HG02943 (cell line): Measurements from ENCODE around the gene MRAP2.
"Not testable (repeated sequence)": the region's sequence is repeated elsewhere in the genome, so short reads cannot be mapped to it uniquely, and the experiment has no call there.

ENCODE experiments used
- ATAC-seq: cut with Tn5 transposase; IDR thresholded peaks from one replicate; pipeline ENCODE4 v1.9.1; 2021; ENCODE audit warnings: mild to moderate bottlenecking, low read depth, moderate library complexity; ENCODE audit not compliant: unreplicated experiment

The MRAP2 gene

DNA sequence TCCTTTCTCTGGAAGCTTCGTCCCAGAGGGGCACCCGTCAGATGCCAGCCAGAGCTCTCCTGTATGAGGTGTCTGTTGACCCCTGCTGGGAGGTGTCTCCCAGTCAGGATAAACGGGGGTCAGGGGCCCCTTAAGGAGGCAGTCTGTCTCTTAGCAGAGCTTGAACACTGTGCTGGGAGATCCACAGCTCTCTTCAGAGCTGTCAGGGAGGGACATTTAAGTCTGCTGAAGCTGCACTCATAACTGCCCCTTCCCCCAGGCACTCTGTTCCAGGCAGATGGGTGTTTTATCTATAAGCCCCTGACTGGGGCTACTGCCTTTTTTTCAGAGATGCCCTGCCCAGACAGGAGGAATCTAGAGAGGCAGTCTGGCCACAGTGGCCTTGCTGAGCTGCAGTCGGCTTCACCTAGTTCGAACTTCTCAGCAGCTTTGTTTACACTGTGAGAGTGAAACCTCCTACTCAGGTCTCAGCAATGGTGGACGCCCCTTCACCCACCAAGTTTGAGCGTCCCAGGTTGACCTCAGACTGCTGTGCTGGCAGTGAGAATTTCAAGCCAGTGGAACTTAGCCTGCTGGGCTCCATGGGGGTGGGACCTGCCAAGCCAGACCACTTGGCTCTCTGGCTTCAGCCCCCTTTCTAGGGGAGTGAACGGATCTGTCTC, 81.5 kb downstream of the MRAP2 start:
- not testable (repeated sequence) for ATAC-seq

DNA sequence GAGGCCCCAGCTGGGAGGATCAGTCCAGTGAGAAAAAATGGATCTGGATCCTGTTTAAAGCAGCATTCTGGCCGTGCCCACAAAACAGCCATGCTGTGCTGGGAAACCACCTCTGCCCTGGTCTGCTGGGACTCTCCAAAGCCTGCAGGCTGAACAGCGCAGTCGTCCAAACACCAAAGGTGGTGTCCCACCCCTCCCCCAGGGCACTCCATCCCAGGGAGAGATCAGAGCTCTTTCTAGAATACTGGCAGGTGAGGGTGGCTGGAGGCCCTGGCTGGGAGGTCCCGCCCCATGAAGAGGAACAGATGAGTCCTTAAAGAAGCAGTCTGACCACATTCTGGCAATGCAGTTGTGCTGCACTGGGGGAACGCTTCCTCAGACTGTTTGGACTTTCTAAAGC, 84.6 kb downstream of the MRAP2 start:
- ATAC-seq, result no peak

- ATAC-seq, result no peak
Observed at GRCh38 chr6:84119277-84119676, 85.7 kb downstream of the MRAP2 start.

DNA sequence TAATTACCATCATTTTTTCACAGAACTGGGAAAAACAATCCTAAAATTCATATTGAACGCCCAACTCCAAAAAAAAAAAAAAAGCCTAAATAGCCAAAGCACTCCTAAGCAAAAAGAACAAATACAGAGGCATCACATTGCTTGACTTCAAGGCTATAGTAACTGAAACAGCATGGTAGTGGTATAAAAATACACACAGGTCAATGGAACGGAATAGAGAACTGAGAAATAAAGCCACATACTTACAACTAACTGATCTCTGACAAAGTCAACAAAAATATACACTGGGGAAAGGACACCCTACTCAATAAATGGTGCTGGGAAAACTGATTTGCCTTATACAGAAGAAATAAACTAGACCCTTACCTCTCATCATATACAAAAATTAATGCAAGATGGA, 89.6 kb downstream of the MRAP2 start:
- no peak for ATAC-seq

DNA sequence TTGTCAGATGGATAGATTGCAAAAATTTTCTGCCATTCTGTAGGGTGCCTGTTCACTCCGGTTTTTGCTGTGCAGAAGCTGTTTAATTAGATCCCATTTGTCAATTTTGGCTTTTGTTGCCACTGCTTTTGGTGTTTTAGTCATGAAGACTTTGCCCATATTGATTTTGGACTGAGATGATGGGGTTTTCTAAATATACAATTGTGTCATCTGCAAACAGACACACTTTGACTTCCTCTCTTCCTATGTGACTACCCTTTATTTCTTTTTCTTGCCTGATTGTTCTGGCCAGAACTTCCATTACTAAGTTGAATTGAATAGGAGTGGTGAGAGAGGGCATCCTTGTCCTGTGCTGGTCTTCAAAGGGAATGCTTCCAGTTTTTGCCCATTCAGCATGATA, 96.0 kb downstream of the MRAP2 start:
- ATAC-seq, result not testable (repeated sequence)

DNA sequence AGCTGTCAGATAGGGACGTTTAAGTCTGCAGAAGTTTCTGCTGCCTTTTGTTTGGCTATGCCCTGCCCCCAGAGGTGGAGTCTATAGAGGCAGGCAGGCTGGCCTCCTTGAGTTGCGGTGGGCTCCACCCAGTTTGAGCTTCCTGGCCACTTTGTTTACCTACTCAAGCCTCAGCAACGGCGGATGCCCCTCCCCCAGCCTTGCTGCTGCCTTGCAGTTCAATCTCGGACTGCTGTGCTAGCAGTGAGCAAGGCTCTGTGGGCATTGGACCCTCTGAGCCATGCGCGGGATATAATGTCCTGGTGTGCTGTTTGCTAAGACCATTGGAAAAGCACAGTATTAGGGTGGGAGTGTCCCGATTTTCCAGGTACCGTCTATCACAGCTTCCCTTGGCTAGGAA, 99.8 kb downstream of the MRAP2 start:
- ATAC-seq, result not testable (repeated sequence)

- ATAC-seq, result no peak
Observed at GRCh38 chr6:84135291-84135690, 101.7 kb downstream of the MRAP2 start.

DNA sequence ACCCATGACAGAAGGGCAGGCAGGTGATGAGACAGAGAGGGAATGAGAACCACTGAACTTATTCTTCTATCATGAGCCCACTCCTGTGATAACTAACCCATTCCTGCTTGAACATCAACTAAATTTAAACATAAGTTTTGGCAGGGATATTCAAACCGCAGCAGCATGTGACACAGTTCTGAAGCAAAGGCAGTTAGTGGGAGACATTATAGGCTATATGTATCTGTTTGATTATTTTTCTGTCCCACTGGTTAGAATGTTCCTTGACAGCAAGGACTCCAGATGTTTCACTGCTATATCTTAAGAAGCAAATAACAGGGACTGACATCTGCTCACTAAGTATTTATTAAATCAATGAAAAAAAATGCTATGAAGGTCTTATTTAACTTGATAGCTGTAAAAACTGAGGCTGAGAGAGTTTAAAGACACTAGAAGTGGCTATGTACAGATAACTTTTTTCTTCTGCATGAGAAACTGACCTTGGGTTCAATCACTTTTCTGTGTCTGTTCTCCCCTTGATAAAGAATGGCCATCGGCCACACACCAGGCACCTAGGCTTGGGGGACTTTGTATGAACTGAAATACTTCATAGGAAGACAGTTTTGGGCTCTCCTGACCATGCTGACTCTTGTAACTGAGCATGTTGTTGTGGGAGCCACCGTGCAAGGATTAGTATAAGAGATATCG, 102.9 kb downstream of the MRAP2 start:
- ATAC-seq, result no peak

DNA sequence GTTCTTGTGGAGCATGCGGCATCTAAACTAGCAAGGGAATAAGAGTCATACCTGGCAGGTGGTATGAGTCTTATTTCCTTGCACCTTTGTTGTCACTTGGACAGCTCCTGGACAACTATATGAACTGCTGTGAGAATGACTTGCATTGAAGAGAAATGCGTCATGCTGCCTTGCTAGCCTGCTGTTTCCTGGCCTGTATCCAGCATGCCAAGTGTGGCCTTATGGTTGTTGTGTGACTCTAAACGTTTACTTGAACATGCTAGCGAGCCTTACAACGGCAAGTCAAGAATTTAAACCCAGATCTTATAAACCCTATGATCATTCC, 103.4 kb downstream of the MRAP2 start:
- no peak for ATAC-seq

- ATAC-seq, result no peak
Observed at GRCh38 chr6:84137989-84138575, 104.5 kb downstream of the MRAP2 start.

GRCh38 chr6:84139311-84139710, 105.7 kb downstream of the MRAP2 start:
- no peak for ATAC-seq
